Left lobe of liver (tissue), 2 donors: ENCODE results near the gene PPP1R27. TPM values are rescaled to one million over a fixed set of nuclear protein-coding genes. Genes with fewer than 3 reads are reported as not detected.

Experiments
- ATAC-seq: fragments of 200-7000 bp; cut with Tn5 transposase; one replicate; pipeline ENCODE4 v1.9.1; 2020; ENCODE audit warnings: mild to moderate bottlenecking, moderate library complexity
- DNase-seq: peaks from one replicate; pipeline ENCODE4 v3.0.0-alpha.2; 2020; ENCODE audit warnings: low spot score
- total RNA-seq: library from RNA; stranded (reverse); gene quantifications from one replicate; pipeline ENCODE4 v1.2.1, GENCODE V29; 2021
- donor health status: DM: no; HTN: no; CAD: no; lungs with moderate emphysema.
- donor health status: DM: no; HTN: yes; CAD: no.

PPP1R27 gene, protein sequence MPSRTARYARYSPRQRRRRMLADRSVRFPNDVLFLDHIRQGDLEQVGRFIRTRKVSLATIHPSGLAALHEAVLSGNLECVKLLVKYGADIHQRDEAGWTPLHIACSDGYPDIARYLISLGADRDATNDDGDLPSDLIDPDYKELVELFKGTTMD
- not detected for total RNA-seq

DNA sequence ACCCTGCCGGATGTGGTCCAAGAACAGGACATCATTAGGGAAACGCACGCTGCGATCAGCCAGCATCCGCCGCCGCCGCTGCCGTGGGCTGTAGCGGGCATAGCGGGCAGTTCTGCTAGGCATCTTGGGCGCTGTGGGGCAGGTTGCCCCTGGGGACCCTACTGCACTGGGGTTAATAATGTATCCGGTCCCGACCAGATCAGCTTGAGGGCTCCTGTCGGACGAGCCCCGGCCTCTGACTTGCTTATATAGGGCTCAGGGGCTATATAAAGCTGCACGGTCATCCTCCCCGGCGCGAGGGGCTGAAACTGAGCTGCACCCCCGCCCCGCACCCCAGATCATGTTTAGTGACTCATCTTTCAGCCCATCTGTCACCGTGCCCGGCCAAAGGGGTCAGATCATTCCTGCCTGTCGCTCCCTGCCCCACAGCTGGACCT lies at the start of gene PPP1R27:
Gene PPP1R27 (minus strand): TSS at position 220 of the 437 bp plus-strand sequence. CDS start 97 bp downstream, at position 123.
- ATAC-seq (no peak), DNase-seq (no peak)

DNA sequence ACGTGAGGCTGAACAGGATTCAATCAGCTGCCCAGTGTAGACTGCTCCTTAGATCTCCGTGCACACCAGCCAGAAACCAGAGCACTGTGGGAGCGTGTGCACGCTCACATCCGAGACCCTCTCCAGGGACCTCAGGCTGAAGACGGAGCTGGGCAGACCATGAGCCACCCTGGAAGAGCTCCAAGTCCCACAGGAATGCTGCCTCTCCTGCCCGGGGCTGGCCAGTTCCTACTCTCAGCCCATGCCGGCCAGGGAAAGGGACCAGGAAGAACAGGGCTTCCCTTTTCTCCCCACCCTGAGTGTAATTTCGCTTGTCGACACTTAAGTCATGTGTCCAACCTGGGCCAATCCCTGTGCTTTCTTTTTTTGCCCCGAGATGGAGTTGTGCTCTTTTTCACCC lies 49.7 kb upstream of the PPP1R27 start:
- ATAC-seq, result peak; percentile 25
- DNase-seq, result no peak

DNA sequence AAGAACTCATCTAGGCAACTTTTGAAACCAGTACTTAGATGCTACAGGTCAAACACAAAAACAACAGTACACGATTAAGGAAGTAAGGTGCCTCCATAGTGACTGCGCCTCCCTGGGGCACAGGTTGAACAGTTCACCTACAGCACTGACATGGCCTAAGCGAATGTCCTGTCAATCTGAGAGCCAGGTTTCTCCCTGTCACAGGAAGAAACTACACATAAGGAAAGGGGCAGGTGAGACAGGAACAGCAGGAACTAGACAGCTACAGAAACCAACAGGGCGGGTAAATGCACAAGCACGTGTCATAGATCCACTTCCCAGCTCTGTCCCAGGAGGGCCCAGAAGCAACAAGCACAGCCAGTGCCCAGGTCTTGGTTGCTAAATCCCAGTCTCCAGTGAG lies 44.3 kb upstream of the PPP1R27 start:
- DNase-seq, result no peak
- ATAC-seq, result no peak

DNA sequence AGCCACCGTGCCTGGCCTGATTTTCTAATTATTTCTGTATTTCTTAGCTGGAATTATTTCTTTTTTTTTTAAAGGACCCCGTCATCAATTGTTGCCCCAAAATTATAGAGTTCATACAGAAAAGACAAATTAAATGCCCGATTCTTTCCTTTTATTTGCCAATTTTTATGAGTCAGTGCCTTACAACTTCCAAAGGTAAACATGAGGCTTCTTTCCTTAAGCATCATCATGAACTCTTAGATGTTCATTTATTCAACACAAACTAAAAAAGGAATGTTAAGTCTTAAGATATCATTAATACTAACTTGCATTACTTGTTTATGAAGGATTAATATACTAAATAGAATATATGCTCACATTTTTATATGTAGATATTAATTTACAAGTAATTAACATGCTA lies 43.4 kb upstream of the PPP1R27 start:
- DNase-seq, result no peak
- no peak for ATAC-seq

DNA sequence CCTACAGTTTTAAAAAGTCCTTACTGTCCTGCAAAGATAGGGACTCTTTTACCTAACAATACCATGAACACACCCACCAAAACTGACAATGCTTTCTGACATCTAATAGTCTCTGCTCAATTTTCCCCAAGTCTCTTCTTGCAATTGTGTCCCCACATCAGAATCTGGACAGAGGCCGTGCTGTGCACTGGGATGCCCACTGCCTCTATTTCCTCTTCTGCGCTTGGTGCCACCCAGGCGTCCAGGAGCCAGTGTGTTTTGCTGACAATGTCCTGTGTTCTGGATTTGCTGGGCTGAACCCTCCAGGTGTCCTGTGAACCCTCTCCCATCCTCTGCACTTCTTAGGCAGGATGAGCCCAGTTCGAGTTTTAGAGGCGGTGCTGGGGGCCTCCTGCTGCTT lies 42.7 kb upstream of the PPP1R27 start:
- DNase-seq (no peak), ATAC-seq (no peak)

DNA sequence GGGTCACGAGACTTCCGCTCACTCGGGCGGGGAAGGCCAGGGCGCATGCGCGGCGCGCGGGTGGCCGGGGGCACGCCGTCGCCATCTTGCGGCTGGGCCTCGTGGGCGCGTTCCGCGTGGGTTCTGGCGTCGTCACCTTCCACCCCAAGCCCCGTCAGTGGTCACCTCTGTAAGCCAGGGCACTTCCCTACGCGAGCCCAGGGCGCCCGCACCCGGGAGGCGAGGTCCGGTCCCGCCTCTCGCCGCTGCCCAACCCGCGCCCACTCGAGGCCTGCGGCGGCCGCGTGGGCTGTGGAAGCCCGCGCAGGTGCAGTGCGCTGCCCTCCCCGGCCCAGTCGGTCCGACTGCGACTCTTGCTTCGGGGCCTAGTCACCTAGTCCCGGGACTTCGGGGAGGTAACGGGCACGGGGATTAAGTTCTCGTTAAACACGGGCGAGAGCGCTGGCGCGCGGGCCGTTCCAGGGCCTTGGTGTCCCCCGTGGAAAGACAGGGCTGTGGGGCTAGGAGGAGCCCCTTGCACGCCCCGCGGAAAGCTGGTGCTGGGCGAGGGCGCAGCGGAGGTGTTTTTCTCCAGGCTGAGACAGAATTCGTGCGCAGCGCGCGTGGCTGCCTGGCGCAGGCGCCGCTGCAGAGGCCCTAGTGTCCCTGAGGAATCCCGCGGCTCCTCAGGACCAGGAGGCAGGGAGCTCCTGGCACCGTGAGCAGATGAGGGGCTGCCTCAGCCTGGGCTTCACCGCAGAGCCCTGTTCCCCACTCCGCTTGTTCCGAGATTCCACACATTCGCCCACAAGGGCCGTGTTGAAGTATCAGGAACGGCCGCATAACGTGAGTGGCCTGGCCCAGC lies 36.8 kb upstream of the PPP1R27 start:
- ATAC-seq (peak; percentile 21), DNase-seq (peak; percentile 96)

DNA sequence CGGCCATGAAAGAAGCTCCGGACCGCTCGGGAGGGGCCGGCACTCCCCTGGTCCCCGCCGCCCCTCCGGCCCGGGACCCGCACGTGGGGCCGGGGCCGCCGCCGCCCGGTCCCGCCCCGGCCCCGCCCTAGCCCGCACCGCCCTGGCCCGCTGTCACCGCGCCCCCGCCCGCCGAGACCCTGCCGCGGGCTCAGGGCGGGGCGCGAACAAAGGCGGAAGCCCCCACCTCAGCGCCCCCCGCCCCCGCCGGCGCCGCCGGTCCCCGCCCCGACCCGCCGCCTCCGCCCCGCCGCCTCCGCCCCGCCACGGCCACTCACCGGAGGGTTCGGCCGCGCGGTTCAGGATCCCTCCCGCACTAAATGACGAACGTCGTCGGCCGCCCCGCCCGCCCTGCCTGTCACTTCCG lies 36.1 kb upstream of the PPP1R27 start, which contains the start of gene ARHGDIA:
Gene ARHGDIA (minus strand): TSS at position 357 of the 406 bp plus-strand sequence. CDS start 1,407 bp downstream, outside the sequence.
- no peak for DNase-seq
- peak; percentile 50 for ATAC-seq

DNA sequence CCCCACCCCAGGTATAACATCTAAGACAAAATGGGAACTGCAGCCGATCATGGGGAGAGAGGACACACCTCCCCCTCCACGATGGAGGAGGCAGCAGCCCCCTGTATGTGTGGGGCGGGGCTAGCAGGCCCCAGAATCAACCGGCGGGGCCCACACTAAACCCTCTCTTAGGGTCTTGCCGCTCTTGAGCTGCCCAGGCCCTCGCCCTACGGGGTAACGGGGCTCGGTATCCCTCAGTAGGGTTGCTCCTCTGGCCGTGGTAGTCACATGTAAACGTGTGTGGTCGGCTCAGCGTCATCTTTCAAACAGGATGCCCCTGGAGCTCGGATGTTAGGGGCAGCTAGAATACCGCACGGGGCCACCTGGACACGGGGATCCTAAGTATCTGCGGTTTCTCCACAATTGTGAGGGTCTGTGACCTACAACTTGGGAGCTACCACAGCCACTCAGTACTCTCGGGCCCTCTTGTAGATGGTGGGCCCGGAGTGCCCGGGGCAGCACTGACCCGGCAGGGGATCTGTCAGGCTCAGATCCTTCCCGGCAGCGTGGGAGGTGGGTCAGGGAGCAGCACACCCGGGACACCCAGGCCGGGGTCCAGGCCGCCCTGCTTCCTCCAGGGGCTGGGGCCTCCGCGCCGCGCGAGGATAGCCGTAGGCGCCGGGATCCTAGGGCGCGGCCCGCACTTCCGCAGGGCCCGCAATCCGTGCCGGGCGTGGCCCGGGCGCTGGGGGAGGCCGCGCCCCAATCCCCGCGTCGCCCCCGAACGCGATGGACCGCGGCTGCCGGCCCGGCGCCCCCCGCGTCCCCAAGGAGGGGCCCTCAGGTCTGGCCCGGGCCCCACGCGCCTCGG lies 35.5 kb upstream of the PPP1R27 start:
- ATAC-seq (peak; percentile 0), DNase-seq (peak; percentile 63)

DNA sequence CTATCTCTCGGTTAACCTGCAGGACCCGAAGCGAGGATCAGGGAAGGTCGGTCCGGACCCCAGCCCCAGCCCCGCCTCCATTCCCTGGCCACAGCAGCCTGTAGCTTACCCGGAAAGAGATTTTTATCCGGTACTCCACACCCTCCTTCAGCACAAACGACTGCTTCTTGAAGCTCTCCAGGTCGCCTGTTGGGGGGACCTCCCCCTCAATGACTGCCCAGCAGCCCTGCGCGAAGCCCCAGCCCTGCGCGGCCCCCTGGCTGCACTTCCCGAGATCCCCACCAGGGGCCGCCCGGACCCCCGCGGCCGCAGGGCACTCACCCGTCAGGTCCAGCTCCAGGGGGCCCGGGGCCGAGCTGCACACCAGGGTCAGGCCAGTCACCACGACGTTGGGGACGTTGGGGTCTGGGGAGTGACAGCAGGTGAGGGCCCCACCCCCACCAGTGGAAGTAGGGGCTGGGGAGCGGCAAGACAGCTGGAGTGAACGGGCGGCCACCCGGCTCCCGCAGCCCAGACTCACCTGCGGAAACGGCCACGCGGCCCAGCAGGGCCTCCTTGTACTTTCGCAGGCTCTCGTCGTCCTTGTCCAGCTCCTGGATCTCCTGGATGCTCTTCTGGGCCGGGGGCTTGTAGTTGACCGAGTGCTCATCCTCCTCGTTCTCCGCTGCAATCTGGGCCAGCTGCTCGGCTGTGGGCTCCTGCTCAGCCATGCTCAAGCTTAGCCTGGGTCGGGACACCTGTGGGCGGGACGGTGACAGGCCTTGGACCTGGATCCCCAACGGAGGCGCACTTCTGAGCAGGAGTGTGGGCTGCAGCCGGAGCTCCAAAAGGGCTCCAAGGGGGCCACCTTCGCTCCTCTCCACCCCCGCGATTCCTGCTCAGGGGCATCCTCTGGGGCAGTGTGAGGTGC lies 34.6 kb upstream of the PPP1R27 start:
- DNase-seq, result peak; percentile 71
- ATAC-seq, result peak; percentile 12

DNA sequence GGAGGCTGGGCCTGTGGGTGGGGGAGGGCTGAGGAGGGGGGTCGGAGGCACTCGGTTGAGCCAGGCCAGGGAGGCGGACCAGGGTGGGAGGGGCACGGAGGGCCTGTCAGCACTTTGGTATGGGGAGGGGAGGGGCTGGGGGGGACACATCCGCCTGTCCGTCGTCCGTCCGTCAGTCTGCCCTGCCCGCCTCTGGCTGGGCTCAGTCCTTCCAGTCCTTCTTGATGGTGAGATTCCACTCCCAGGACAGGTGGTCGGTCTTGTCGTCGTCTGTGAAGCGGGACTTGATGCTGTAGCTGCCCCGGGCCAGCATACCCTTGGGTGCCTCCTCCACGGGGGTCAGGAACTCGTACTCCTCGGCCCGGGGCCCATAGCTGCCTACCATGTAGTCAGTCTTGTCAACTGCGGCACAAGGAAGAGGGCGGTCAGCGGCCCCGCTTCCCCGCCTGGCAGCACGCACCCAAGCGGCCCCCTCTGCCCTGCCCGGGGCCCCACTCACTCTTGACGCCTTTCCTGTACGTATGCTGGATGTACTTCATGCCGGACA lies 33.9 kb upstream of the PPP1R27 start:
- peak; percentile 7 for ATAC-seq
- peak; percentile 69 for DNase-seq

DNA sequence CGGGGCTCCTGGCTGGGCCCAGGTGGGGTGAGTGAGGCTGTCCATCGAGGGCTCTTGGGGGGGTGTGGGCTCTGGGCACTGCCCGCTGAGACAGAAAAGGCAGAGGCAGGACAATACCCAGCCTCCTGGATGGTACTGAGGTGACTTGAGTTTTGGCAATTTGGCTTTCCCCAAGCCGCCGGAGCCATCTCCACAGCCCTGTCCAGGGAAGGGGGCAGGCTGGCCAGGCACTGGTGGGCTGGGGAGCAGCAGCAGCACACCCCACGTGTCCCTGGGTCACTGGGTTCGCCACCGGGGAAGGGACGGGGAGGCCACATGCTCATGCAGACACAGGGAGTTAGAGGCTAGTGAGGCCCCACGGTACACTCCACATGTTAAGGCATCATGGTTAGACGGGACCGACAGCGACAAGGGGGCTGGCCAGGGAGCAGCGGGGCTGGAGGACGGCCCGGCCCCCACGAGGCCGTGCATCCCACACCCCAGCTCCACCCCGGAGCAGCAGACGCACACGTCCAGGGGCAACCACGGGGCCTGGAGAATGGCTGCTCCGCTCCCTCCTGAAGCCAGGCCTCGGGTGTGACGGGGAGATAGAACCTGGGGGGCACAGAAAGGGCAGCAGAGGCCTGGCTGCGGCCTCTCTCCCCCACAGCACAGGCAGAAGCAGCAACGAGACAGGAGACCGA lies 33.3 kb upstream of the PPP1R27 start:
- peak; percentile 4 for ATAC-seq
- DNase-seq, result peak; percentile 77

DNA sequence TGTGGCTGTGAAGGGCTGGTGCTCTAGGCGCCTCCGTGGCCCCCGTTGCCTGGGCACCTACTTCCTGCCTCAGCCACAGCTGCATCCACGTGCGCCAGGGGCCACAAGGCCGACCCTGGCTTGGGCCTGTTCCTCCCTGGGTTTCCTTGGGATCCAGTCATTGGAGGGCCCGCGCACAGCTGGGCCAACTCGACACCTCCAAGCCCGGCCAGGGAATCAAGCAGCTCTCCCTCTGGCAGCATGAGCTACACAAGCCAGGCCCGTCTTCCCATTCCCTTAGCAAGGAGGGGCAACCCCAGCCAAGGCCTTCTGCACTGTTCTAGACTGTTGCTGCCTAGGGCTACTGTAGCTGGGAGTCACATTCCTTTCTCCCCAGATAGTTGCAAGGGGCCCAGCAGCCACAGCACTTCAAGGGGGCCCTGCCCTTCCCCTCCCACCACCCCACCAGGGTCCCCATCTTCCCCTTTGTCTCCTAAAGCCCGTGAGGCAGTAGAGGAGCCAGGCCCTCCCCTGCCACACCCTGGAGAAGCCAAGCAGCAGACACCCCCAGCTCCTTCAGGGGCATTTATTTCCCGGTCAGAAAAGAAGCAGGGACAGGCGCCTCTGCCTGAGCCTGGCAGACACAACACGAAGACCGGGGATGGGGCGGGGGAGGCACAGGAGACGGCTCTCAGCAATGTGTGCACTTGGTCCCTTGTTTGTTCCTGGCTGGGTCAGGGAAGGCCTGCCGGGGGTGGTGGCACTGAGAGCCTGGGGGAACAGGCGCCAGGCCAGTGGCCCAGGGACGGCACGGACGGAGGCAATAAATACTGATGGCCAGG lies 32.5 kb upstream of the PPP1R27 start:
- DNase-seq, result no peak
- ATAC-seq, result peak; percentile 19

DNA sequence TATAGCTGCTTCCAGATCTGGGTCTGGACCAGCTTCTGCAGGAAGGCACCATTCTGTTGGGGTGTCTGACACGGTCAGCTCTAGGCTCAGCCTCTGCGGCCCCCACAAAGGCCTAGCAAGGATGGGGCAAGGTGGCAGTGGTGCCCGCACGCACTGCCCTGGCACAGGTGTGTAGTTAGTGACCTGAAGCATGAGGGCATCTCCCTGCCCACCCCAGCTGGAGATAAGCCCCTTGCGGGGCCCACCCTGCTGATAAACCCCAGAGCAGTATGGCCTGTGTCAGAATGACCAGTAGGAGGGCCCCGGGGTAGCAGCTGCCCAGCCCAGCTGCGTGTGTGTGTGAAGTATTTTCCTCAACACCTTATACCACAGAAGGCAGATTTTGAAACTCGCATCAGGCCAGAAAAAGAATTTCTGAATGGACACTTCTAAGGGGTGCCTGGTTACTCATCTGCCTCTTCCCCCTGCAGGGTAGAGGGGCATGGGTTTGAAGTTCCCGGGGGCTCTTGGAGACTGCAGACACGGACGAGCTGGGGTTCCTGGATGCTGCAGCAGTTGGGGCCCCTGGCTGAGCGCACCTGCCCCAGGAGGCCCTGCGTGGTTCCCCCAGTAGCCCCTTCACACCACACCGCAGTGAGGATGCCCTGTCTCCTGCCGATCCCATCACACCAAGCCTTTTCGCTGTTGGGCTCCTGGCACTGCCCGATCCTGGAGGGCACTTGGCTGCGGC lies 31.8 kb upstream of the PPP1R27 start:
- peak; percentile 61 for DNase-seq
- no peak for ATAC-seq

DNA sequence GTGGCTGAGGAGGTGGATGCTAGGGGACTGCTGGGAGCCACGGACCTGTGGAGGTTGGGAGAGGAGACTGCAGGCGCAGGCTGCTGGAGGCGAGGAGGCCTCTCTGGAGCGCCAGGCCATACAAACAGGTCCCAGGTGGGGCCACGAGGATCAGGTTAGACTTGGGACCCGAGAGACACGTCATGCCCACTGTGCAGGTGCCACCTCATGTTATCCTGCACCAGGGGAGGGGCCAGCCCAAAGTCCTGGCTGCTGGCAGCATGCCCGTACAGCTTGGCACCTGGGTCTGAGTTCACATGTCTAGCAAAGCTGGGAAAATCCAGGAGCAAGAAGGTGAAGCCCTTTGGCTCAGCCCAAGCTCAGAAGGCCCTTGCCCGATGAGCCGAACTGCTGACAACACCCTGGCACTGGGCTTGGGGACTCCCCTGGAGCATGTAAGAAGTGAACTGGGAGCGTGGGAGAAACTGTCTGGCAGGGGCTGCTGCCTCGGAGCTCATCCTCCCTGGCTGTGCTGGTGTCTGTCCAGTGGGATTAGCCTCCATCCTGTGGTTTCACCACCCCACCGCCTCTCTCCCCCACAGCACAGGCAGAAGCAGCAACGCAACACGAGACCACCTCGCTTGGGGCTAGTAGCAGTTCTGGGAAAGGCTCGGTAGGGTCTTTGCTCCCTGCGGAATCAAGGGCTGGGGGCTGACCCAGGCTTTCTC lies 31.0 kb upstream of the PPP1R27 start:
- peak; percentile 99 for DNase-seq
- peak; percentile 51 for ATAC-seq

DNA sequence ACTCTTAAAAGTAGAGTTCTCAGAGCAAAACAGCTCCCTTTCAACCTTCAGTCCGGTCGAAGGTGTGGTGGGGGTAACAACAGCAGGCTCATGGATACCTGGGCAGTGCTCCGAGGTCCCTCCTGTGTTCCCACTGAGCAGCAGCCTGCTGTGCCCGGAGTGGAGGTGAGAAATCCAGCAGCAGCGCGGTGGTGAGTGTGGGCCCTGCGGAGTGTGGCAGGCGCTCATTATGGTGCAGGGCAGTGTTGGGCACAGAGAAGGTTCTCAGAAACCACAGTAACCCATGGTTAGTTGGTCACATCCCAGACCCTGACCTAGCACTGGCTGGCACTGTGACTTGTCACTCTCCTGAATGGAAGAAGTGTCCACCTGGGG lies 30.5 kb upstream of the PPP1R27 start:
- DNase-seq, result no peak
- ATAC-seq, result no peak

DNA sequence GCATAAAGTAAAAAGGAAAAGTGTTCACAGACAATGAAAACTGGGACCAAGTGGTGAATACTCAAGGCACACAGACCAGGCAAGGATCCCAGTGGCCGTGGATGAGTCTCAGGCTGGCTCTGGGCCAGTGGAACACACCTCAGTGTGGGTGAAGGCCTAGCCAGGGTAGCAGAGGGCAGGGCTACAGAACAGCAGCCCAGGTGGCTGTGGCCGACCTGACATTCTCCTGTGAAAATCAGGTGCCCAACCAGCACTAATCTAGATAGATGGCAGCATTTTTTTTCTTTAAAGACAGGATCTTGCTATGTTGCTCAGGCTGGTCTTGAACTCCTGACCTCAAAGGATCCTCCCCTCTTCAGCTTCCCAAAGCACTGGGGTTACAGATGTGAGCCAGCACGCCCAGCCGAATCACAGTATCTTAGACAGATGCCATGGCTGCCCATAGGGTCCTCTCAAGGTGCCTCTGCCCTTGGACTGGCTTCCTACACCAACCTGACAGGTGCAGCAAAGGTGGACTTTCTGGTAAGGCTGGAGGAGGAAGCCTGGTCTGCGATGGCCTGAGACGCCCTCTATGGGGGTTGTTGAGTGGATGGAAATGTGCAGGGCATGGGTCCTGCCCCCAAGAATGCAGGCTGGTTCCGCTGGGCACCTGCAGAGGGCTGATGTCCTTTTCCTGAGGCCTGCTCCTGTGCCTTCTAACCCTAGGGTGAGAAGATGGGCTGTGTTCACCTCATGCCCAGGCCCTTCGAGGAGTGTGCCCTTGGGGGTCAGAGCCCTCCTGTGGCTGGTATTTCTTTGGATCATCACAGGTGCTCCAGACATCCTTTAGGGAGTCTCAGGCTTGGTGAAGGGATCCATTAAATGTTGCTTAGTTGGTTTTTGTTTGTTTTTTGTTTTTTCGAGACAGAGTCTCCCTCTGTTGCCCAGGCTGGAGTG lies 29.3 kb upstream of the PPP1R27 start:
- ATAC-seq, result no peak
- DNase-seq, result peak; percentile 59
